Measurements from ENCODE around the gene PARP11.

Gene PARP11

DNA sequence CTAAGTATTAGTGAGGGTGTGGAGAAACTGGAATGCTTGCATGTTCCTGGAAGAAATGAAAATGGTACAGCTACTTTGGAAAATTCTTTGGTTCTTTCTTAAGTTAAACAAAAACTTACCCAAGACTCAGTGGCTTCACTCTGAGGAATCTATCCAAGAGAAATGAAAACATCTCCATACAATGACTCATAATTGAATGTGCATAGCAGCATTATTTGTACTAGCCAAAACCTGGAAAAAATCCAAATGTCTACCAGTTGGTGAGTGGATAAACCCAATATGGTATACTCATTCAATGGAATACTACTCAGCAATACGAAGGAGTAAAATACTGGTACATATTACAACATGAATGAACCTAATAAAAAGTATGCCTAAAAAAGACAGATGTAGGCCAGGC lies 102.3 kb downstream of the PARP11 start:
- in situ Hi-C loops (cut with HindIII; ENCODE audit: low sequenced_read_pairs) = no loop called here
- TF ChIP-seq, protein P1, sequence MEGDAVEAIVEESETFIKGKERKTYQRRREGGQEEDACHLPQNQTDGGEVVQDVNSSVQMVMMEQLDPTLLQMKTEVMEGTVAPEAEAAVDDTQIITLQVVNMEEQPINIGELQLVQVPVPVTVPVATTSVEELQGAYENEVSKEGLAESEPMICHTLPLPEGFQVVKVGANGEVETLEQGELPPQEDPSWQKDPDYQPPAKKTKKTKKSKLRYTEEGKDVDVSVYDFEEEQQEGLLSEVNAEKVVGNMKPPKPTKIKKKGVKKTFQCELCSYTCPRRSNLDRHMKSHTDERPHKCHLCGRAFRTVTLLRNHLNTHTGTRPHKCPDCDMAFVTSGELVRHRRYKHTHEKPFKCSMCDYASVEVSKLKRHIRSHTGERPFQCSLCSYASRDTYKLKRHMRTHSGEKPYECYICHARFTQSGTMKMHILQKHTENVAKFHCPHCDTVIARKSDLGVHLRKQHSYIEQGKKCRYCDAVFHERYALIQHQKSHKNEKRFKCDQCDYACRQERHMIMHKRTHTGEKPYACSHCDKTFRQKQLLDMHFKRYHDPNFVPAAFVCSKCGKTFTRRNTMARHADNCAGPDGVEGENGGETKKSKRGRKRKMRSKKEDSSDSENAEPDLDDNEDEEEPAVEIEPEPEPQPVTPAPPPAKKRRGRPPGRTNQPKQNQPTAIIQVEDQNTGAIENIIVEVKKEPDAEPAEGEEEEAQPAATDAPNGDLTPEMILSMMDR (IDR thresholded peaks at IDR 0.05; ENCODE audit: low read depth, low read length, missing control alignments) = no peak
- no peak overlapping the region for H3K4me3 ChIP-seq (ENCODE audit: low read depth, low read length)
- no peak for DNase-seq (ENCODE audit: low read depth)

DNA sequence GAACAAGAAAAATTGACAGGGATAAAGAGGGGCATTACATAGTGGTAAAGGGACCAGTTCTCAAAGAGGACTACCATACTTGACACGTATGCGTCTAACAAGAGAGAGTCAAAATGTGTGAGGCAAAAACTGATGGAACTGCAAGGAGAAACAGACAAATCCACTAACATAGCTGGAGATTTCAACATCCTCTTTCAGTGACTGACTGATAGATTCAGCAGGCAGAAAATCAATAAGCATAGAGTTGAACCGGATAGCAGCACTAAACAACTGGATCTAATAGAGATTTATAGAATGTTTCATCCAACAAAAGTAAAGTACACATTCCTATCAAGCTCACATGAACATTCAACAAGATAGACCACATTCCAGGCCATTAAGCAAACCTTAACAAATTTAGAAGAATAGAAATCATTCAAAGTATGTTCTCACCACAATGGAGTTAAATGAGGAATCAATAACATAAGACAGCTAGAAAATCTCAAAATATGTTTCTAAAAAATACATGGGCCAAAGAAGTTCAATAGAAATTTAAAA lies 104.2 kb downstream of the PARP11 start:
- in situ Hi-C loops (cut with HindIII; ENCODE audit: low sequenced_read_pairs) = no loop called here
- TF ChIP-seq, protein P1 (IDR thresholded peaks at IDR 0.05; ENCODE audit: low read depth, low read length, missing control alignments) = no peak
- DNase-seq (ENCODE audit: low read depth) = no peak
- no peak overlapping the region for H3K4me3 ChIP-seq (ENCODE audit: low read depth, low read length)

DNA sequence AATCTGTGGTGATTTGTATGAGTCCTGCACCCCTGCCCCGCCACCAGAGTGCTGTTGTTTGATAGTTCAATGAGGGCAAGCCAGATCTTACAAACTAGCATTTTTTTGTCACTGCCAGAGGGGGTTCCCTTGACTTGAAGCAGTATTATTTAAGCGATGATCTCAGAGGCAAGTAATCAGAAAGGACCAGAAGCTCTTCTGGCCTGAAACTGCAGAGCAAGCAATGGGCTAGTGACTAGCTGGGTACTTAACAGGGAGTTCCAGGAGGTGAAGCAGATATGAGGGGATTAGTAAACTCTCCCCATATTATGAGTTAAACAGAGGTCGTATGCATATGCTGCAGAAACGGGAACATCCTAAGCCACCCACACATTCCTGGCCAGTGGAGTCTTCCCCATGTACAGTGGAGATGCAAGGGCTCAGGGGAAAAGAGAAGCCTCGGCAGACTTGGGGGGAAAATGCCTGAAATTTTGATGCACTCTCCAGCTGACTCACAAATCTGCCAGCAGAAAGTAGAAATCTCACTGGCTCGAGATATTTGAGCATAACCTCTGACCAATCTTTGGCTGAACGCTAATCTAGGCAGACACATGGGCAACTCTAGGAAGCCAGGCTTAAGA lies 112.0 kb downstream of the PARP11 start:
- no peak for DNase-seq (ENCODE audit: low read depth)
- in situ Hi-C loops (cut with HindIII; ENCODE audit: low sequenced_read_pairs) = no loop called here
- TF ChIP-seq, protein P1 (IDR thresholded peaks at IDR 0.05; ENCODE audit: low read depth, low read length, missing control alignments) = no peak
- H3K4me3 ChIP-seq (ENCODE audit: low read depth, low read length) = no peak overlapping the region

- no peak for DNase-seq (ENCODE audit: low read depth)
- TF ChIP-seq, protein P1 (IDR thresholded peaks at IDR 0.05; ENCODE audit: low read depth, low read length, missing control alignments) = no peak
- no peak overlapping the region for H3K4me3 ChIP-seq (ENCODE audit: low read depth, low read length)
- in situ Hi-C loops (cut with HindIII; ENCODE audit: low sequenced_read_pairs) = no loop called here
Measured at GRCh38 chr12:3759878-3760277, 113.3 kb downstream of the PARP11 start.
